Jurkat, Clone E6-1 (cell line): ENCODE data around the gene NBPF1.
"Not testable (repeated sequence)": the region's sequence is repeated elsewhere in the genome, so short reads cannot be mapped to it uniquely, and the experiment has no call there.

Source experiments
- DNase-seq: peaks from one replicate; pipeline ENCODE4 v3.0.0-alpha.2; 2011; ENCODE audit warnings: low read depth, low spot score
- H3K4me3 ChIP-seq: 2 replicates; pipeline ENCODE4 v1.5.1; 2011; ENCODE audit warnings: mild to moderate bottlenecking, low read length, control low read depth, moderate library complexity

Gene NBPF1

GRCh38 chr1:16587639-16588038 lies 25.7 kb downstream of the NBPF1 start:
- not testable (repeated sequence) for H3K4me3 ChIP-seq, DNase-seq

DNA sequence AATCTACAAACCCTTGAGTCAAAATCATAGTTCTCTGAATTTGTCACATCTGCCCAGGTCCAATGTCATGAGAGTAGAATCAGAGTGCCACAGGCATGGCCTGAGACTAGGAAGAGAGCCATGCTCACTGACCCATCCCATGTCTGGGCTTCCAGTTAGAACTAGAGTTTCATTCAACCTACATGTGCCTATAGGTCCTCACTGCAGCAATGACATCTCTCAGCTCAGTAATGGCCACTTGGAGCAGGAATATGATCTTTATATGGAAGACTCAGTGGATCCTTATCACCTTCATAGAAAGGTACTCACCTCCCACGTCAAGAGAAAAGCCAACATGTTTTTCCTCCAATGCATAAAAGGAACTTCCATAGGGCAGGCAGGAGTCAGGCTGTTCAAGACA lies 48.0 kb downstream of the NBPF1 start:
- not testable (repeated sequence) for DNase-seq, H3K4me3 ChIP-seq

GRCh38 chr1:16561035-16561434 lies 52.3 kb downstream of the NBPF1 start:
- not testable (repeated sequence) for DNase-seq, H3K4me3 ChIP-seq

DNA sequence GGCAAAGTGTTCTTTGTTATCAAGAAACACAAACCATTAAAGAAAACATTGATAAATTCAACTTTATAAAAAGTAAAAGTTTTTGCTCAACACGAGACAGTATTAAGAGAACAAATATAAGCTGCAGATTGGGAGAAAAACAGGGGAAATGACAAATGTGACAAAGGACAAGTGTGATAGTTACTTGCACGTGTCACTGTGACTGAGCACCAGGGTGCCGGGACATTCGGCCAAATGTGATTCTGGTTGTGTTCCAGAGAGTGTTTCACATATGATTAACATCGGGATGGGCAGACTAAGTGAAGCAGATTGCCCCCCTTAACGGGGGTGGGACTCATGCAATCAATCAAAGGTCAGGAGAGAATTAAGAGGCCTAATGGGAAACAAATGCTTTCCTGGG lies 52.9 kb downstream of the NBPF1 start:
- not testable (repeated sequence) for DNase-seq, H3K4me3 ChIP-seq

GRCh38 chr1:16559688-16560087 lies 53.7 kb downstream of the NBPF1 start:
- H3K4me3 ChIP-seq, DNase-seq: not testable (repeated sequence)

DNA sequence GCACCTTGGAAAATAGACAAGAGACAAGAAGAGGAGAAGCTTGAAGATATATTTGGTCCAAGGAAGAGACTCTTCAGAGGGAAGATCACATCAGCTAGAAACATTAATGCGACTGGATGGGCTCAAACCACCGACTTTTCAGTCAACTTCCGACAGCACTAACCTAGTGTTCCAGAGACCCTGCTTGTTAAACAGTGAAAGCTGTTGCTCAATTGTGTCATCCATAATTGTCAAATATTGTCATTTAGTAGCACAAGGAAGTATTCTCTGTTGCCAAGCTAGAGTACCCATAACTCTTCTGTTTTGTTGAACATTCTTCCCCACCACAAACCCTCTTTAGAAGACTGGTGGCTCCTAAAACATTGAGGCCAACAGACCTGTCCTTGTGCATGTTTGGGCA lies 56.3 kb downstream of the NBPF1 start:
- not testable (repeated sequence) for DNase-seq

DNA sequence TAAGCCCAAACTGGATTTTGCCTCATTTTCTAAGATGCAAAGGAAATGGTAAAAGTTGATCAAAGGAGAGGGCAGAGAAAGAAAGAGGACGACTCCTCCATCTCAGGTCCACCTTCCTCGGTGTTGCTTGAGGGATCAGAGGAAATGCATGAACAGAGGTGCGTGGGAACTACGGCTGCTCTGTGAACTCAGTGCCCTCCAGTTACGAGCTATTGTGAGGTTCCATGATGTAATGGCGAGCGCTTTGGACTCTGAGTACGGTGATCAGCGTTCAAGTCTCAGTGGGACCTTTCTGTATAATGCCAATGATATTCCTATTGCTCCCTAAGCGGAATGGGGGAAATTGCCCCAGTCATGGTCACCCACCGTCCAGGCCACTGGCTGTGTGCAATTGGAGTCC lies 60.1 kb downstream of the NBPF1 start:
- not testable (repeated sequence) for DNase-seq, H3K4me3 ChIP-seq

More for the DNA sequence above, 56.3 kb downstream of the NBPF1 start:
- not testable (repeated sequence) for H3K4me3 ChIP-seq

- not testable (repeated sequence) for DNase-seq, H3K4me3 ChIP-seq
These were observed 63.0 kb downstream of the NBPF1 start for GRCh38 chr1:16550212-16550918.

DNA sequence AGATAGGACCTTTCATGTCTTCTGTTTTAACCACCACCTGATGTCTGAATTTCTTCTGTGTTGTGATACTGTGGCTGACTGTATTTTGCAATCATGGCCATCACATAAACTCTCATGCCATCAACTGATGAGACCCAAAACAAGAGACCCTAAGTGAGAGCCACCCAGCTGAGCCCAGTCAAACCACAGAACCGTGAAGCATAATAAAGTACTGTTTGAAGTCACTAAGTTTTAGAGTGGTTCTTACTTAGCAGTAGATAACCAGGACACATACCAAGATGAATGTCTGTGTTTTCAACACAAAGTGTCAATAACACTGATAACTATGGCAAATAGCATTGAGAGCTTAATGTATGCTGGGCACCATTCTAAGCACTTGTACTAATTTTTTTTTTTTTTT lies 63.8 kb downstream of the NBPF1 start:
- H3K4me3 ChIP-seq, DNase-seq: not testable (repeated sequence)

DNA sequence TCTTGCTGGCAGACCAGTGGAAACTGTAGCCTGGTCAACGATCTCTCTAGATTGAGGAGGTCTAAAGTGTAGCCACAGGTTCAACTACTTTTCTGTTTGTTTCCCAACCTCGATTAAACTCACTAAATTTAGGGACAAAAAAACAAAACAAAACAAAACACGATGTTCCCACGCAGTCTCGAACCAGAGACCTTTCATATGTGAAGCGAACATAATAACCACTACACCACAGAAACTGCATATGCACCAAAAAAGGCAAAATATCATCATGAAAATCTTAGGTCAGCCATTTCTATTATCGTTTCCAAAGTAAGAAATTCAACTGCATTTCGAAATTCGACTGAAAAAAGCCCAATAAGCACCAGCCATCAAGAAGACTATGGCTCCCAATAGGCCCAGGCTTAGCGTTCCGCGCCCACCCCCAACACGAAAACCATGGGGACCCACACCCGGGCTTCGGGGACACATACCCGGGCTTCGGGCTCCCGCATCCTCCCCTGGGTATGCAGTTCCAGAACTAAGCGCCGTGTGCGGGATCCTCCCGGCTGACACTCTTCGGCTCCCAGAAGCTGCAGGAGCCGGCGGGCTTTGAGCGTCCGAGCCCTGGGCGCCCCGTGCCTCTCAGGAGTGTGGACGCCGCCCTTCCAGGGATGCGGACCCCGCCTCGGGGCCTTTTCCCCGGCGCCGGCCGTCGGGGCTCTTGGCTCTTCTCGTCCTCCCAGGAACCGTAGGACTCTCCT lies 65.7 kb downstream of the NBPF1 start:
- not testable (repeated sequence) for H3K4me3 ChIP-seq

GRCh38 chr1:16545682-16546095 lies 67.7 kb downstream of the NBPF1 start:
- H3K4me3 ChIP-seq, result not testable (repeated sequence)
- DNase-seq, result peak; percentile 74

More for the DNA sequence above, 65.7 kb downstream of the NBPF1 start:
- DNase-seq, result not testable (repeated sequence)

GRCh38 chr1:16540421-16540893 lies 72.9 kb downstream of the NBPF1 start:
- DNase-seq, result not testable (repeated sequence)

GRCh38 chr1:16537528-16537927 lies 75.8 kb downstream of the NBPF1 start:
- DNase-seq, H3K4me3 ChIP-seq: not testable (repeated sequence)

More at GRCh38 chr1:16540421-16540893, 72.9 kb downstream of the NBPF1 start:
- H3K4me3 ChIP-seq, result not testable (repeated sequence)

DNA sequence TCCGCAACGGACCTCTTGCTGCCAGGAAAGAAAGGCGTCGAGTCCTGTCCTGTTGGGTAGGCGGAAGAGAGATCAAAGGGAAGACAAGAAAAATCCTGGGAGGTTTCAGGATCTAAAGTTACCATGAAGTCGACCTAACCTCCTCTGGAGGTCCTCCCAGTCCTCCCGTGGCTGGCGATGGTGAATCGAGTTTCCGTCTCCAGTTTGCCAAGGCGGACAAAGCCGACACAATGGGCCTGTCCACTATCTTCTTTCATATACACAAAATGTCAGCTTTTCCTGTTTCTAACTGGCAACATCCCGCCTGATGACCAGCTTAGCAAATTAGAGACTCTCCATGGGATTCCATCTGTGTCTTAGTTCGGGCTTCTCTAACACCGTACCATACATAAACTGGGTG lies 76.6 kb downstream of the NBPF1 start:
- H3K4me3 ChIP-seq, result not testable (repeated sequence)

DNA sequence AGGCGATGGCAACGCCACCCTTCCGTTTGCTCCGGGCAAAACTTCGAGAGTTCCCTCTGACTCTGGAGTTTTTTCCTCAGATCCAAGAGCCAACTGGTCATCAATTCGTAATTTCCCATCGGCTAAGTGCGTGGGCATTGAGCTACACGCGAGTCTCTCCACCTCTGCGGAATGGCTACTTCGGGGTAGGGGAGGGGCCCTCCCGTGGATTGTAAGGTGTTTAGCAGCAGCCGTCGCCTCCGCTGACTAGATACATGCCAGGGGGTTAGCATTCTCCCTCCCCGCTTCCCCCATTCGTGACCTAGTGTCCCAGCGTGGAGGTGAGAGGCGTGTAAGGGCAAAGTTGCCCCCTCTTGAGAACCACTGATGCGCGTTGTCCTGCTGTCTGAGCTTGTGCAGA lies 77.5 kb downstream of the NBPF1 start:
- not testable (repeated sequence) for DNase-seq, H3K4me3 ChIP-seq

More for the DNA sequence above, 76.6 kb downstream of the NBPF1 start:
- DNase-seq, result not testable (repeated sequence)

GRCh38 chr1:16535487-16535886 lies 77.9 kb downstream of the NBPF1 start:
- not testable (repeated sequence) for DNase-seq, H3K4me3 ChIP-seq

DNA sequence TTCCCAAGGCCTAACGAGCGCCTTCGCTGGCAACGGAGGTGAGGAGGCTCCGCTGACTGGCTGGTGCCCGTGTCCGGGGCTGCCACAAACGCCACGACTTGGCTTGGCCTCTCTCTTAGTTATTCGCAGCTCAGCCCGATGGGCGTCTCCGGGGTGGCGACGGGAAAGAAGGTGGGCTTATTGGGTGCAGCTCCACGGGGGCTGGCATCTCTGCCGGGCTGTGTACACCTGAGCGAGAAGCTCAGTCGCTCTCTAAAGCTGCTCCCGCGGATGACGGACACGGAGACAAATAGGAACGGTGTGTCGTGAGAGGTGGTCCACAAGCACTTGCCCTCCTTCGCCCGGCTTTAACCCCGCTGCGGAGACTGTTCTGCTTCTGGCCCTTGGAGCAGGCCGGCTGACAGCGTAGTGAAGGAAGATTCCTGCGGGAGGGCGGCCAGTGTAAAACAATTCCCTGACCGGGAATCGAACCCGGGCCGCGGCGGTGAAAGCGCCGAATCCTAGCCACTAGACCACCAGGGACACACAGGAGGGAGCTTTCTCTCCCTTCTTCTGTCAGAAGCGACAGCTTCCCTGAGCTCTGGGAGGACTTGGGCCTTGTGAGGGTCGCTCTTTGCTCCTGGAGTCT lies 78.4 kb downstream of the NBPF1 start:
- not testable (repeated sequence) for H3K4me3 ChIP-seq

GRCh38 chr1:16534239-16534828 lies 79.0 kb downstream of the NBPF1 start:
- DNase-seq, H3K4me3 ChIP-seq: not testable (repeated sequence)

More for the DNA sequence above, 78.4 kb downstream of the NBPF1 start:
- DNase-seq, result not testable (repeated sequence)
